NB4 (cell line): ENCODE data around the gene KHDRBS1.

ENCODE experiments used
- POLR2A ChIP-seq: IDR thresholded peaks from 2 replicates; pipeline ENCODE4 v1.6.1; 2011; ENCODE audit warnings: mild to moderate bottlenecking; ENCODE audit not compliant: insufficient read length; ENCODE audit errors: extremely low read depth
- TF ChIP-seq, protein P1 (sequence below): IDR thresholded peaks from one replicate; pipeline ENCODE4 v1.5.1; 2012; ENCODE audit warnings: low read depth, low read length

DNA sequence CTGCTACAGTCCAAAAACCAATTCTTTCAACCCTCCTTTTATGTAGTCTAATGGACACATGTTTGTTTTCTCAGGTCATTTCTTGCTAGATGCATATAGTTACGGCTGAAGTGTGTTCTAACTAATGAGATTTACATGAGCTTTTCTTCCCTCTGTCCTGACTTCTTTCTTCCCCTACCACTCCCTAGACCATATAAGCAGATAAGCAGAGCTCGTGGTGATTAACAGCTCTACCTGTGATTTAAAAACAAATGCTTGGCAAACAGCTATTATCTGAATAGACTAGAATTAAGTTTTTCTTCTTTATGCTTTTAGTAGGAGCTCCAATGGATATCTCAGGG, 18.6 kb downstream of the KHDRBS1 start:
- TF ChIP-seq, protein P1, sequence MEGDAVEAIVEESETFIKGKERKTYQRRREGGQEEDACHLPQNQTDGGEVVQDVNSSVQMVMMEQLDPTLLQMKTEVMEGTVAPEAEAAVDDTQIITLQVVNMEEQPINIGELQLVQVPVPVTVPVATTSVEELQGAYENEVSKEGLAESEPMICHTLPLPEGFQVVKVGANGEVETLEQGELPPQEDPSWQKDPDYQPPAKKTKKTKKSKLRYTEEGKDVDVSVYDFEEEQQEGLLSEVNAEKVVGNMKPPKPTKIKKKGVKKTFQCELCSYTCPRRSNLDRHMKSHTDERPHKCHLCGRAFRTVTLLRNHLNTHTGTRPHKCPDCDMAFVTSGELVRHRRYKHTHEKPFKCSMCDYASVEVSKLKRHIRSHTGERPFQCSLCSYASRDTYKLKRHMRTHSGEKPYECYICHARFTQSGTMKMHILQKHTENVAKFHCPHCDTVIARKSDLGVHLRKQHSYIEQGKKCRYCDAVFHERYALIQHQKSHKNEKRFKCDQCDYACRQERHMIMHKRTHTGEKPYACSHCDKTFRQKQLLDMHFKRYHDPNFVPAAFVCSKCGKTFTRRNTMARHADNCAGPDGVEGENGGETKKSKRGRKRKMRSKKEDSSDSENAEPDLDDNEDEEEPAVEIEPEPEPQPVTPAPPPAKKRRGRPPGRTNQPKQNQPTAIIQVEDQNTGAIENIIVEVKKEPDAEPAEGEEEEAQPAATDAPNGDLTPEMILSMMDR, result no peak
- TF ChIP-seq POLR2A, result no peak
